MM.1S (cell line): ENCODE data around the gene DYRK1B.

ENCODE experiments used
- DNase-seq: peaks from one replicate; pipeline ENCODE4 v3.0.0-alpha.2; 2015
- H2AFZ ChIP-seq: fragments of 300-600 bp; sonication (generic); 2 replicates; pipeline ENCODE4 v1.6.0; 2016; ENCODE audit warnings: antibody characterized with exemption, low read length
- H3F3A ChIP-seq: fragments of 300-600 bp; sonication (generic); 2 replicates; pipeline ENCODE4 v1.6.1; 2016; ENCODE audit warnings: mild to moderate bottlenecking, antibody characterized with exemption, low read length, moderate library complexity, mixed read lengths; ENCODE audit not compliant: insufficient read depth
- H3K27ac ChIP-seq: fragments of 300-600 bp; sonication (generic); 2 replicates; pipeline ENCODE4 v1.5.1; 2016; ENCODE audit warnings: mild to moderate bottlenecking, low read length
- H3K27me3 ChIP-seq: fragments of 300-600 bp; sonication (generic); replicated peaks from 2 replicates; pipeline ENCODE4 v1.6.0; 2016; ENCODE audit warnings: low read length; ENCODE audit not compliant: insufficient read depth
- H3K36me3 ChIP-seq: fragments of 300-600 bp; sonication (generic); replicated peaks from 2 replicates; pipeline ENCODE4 v1.6.1; 2016; ENCODE audit warnings: mild to moderate bottlenecking, low read length, mixed read lengths; ENCODE audit not compliant: insufficient read depth
- H3K4me1 ChIP-seq: fragments of 300-600 bp; sonication (generic); 2 replicates; pipeline ENCODE4 v1.6.1; 2016; ENCODE audit warnings: low read length, mixed read lengths
- H3K4me2 ChIP-seq: fragments of 300-600 bp; sonication (generic); 2 replicates; pipeline ENCODE4 v1.6.0; 2016; ENCODE audit warnings: low read depth, low read length
- H3K4me3 ChIP-seq: fragments of 300-600 bp; sonication (generic); 2 replicates; pipeline ENCODE4 v1.5.1; 2016; ENCODE audit warnings: low read length, mixed read lengths
- H3K79me2 ChIP-seq: fragments of 300-600 bp; sonication (generic); 2 replicates; pipeline ENCODE4 v1.6.1; 2016; ENCODE audit warnings: mixed run types, low read length, mixed read lengths
- H3K9ac ChIP-seq: fragments of 300-600 bp; sonication (generic); 2 replicates; pipeline ENCODE4 v1.6.1; 2016; ENCODE audit warnings: low read length, mixed read lengths
- H3K9me2 ChIP-seq: fragments of 300-600 bp; sonication (generic); replicated peaks from 2 replicates; pipeline ENCODE4 v1.6.1; 2016; ENCODE audit warnings: mild to moderate bottlenecking, low read length, mixed read lengths; ENCODE audit not compliant: insufficient read depth
- H3K9me3 ChIP-seq: fragments of 300-600 bp; sonication (generic); replicated peaks from 2 replicates; pipeline ENCODE4 v1.6.1; 2016; ENCODE audit warnings: mild to moderate bottlenecking, low read length, mixed read lengths; ENCODE audit not compliant: insufficient read depth
- H4K20me1 ChIP-seq: fragments of 300-600 bp; sonication (generic); 2 replicates; pipeline ENCODE4 v1.6.1; 2016; ENCODE audit warnings: mild to moderate bottlenecking, low read length, moderate library complexity, mixed read lengths; ENCODE audit not compliant: insufficient read depth
- EZH2 ChIP-seq: fragments of 300-600 bp; sonication (generic); optimal IDR thresholded peaks from 2 replicates; pipeline ENCODE3; 2017; ENCODE audit warnings: low read depth, mild to moderate bottlenecking, antibody characterized with exemption, low read length, mixed read lengths
- EZH2phosphoT487 ChIP-seq: fragments of 300-600 bp; sonication (generic); IDR thresholded peaks from 2 replicates; pipeline ENCODE4 v1.6.1; 2018; ENCODE audit warnings: antibody characterized with exemption, low read length
- TF ChIP-seq, protein P1 (sequence below): fragments of 300-600 bp; sonication (generic); IDR thresholded peaks from 2 replicates; pipeline ENCODE4 v1.5.1; 2016; ENCODE audit warnings: antibody characterized with exemption, low read length, mixed read lengths

The DYRK1B gene

DNA sequence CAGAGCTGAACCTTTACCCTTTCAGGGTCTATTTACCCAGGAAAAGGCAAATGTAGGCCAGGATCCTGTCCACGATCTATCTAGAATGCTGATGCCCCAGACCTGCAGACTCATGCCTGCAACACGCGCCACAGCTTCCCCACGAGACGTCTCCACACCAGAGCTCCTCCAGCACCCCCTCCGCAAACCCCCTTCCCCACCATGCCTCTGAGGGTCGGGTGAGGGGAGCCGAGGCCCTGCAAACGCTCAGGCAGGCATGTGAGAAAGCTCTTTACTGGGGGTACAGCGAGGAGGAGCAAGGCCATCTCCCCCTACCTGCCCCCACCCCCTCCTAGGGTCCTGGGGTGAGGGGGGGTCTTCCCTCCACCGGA is 8.9 kb downstream of the DYRK1B start:
- peaks cover 6% of the 10 kb centered on the region; the same call in 1 of the 2 replicates for H3K4me1 ChIP-seq
- no peaks in the 10 kb centered on the region for H4K20me1 ChIP-seq
- H3K36me3 ChIP-seq, result no peaks in the 10 kb centered on the region
- no peak for TF ChIP-seq EZH2phosphoT487
- TF ChIP-seq EZH2, result no peak
- TF ChIP-seq, protein P1, sequence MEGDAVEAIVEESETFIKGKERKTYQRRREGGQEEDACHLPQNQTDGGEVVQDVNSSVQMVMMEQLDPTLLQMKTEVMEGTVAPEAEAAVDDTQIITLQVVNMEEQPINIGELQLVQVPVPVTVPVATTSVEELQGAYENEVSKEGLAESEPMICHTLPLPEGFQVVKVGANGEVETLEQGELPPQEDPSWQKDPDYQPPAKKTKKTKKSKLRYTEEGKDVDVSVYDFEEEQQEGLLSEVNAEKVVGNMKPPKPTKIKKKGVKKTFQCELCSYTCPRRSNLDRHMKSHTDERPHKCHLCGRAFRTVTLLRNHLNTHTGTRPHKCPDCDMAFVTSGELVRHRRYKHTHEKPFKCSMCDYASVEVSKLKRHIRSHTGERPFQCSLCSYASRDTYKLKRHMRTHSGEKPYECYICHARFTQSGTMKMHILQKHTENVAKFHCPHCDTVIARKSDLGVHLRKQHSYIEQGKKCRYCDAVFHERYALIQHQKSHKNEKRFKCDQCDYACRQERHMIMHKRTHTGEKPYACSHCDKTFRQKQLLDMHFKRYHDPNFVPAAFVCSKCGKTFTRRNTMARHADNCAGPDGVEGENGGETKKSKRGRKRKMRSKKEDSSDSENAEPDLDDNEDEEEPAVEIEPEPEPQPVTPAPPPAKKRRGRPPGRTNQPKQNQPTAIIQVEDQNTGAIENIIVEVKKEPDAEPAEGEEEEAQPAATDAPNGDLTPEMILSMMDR, result no peak
- peak overlapping the region; percentile 95 for H2AFZ ChIP-seq
- no peaks in the 10 kb centered on the region for H3K27me3 ChIP-seq
- no peaks in the 10 kb centered on the region for H3K9me3 ChIP-seq
- H3K9ac ChIP-seq, result no peak overlapping the region
- no peaks in the 10 kb centered on the region for H3K9me2 ChIP-seq
- H3K27ac ChIP-seq, result peak overlapping the region; percentile 25; the same call in 1 of the 2 replicates
- peak overlapping the region; percentile 69; the same call in 1 of the 2 replicates for H3K4me2 ChIP-seq
- H3K4me3 ChIP-seq, result peak overlapping the region; percentile 90; the same call in 1 of the 2 replicates
- no peak for DNase-seq
- peaks cover 7% of the 10 kb centered on the region; the same call in 1 of the 2 replicates for H3K79me2 ChIP-seq
- H3F3A ChIP-seq, result 0 out of 2 replicates have a peak, but pooled peaks cover 6% of the 10 kb centered on the region

DNA sequence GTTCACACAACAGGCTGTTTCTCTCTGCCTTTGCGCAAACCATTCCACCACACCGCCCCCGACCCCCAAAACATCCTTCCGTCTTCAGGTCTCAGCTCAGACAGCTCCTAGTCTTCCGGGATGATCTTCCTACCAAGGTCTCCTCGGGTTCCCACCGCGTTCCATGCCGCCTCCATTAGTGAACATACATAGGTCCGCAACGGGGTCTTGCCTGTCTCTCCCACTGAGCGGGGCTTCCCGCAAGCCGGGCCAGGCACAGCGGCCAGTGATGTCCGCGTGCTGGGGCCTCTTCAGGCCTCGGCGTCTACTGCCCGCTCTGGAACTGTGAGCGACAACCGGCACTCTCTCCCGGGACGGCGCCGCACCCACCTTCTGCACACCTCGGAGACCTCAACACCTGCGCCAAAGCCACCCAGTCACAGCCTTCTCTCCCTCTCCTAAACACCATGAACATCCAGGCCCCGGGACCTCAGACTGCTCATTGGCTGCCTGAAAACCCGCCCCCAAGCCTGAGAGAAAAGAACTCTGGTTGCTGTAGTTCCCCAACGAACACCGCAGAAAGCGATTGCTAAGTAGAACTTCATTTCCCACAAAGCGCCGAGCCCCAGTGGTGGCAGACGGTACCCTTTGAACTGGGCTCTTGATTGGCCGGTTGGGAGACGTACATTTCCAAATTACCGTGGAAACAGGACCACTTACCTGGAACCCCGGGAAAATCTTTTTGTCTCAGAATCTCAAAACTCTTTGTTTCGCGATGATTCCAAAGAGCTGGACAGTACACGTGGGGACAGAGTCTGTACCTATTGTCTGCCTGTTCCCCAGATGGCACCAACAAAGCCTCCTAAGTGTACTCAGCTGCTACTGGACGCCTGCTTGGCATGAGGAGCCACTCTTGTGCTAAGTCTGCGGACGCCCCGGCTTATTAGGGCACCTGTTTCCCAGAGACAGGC is 9.5 kb downstream of the DYRK1B start:
- H3F3A ChIP-seq, result 0 out of 2 replicates have a peak, but pooled peaks cover 6% of the 10 kb centered on the region
- H3K4me2 ChIP-seq, result peak overlapping the region; percentile 90
- TF ChIP-seq EZH2, result no peak
- TF ChIP-seq, protein P1, result no peak
- H3K9me3 ChIP-seq, result no peaks in the 10 kb centered on the region
- peak overlapping the region; percentile 25; the same call in 1 of the 2 replicates for H3K27ac ChIP-seq
- H3K9ac ChIP-seq, result peak overlapping the region; percentile 64
- peak overlapping the region; percentile 90 for H3K4me3 ChIP-seq
- peak; percentile 92 for DNase-seq
- H3K9me2 ChIP-seq, result no peaks in the 10 kb centered on the region
- peak overlapping the region; percentile 95 for H2AFZ ChIP-seq
- H4K20me1 ChIP-seq, result no peaks in the 10 kb centered on the region
- peaks cover 7% of the 10 kb centered on the region; the same call in 1 of the 2 replicates for H3K79me2 ChIP-seq
- H3K36me3 ChIP-seq, result no peaks in the 10 kb centered on the region
- H3K27me3 ChIP-seq, result no peaks in the 10 kb centered on the region
- H3K4me1 ChIP-seq, result peaks cover 6% of the 10 kb centered on the region; the same call in 1 of the 2 replicates

DNA sequence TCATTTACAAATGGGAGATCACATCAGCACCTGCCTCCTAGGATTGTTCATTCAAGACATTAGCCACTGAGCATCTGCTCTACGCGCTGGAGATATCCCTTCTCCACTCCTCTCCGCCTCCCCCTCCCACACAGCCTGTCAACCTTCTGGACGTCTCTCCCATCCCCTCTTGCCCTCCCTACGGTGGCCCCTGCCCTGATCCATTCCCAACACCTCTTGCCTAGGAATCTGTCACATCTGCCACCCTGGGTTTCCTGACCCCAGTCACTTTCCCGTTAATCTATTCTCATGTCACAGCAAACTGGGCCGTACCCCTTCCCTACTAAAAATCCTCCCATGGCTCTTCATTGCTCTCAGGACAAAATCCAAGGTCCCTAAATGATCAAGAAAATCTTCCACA is 10.3 kb downstream of the DYRK1B start:
- Histone ChIP-seq H3K4me1 (peaks cover 6% of the 10 kb centered on the region; the same call in 1 of the 2 replicates), H3F3A (0 out of 2 replicates have a peak, but pooled peaks cover 6% of the 10 kb centered on the region), H4K20me1 (no peaks in the 10 kb centered on the region), H3K9ac (peak overlapping the region; percentile 64), H3K4me3 (peak overlapping the region; percentile 90), H3K79me2 (peaks cover 7% of the 10 kb centered on the region; the same call in 1 of the 2 replicates), H3K9me2 (no peaks in the 10 kb centered on the region), H3K9me3 (no peaks in the 10 kb centered on the region), H2AFZ (peak overlapping the region; percentile 95), H3K27me3 (no peaks in the 10 kb centered on the region), H3K36me3 (no peaks in the 10 kb centered on the region), H3K27ac (no peak overlapping the region), H3K4me2 (peak overlapping the region; percentile 90)
- TF ChIP-seq, protein P1, result no peak
- TF ChIP-seq EZH2phosphoT487, result no peak
- no peak for TF ChIP-seq EZH2
- DNase-seq, result no peak
